ENCODE data around the gene PGS1.

The PGS1 gene

DNA sequence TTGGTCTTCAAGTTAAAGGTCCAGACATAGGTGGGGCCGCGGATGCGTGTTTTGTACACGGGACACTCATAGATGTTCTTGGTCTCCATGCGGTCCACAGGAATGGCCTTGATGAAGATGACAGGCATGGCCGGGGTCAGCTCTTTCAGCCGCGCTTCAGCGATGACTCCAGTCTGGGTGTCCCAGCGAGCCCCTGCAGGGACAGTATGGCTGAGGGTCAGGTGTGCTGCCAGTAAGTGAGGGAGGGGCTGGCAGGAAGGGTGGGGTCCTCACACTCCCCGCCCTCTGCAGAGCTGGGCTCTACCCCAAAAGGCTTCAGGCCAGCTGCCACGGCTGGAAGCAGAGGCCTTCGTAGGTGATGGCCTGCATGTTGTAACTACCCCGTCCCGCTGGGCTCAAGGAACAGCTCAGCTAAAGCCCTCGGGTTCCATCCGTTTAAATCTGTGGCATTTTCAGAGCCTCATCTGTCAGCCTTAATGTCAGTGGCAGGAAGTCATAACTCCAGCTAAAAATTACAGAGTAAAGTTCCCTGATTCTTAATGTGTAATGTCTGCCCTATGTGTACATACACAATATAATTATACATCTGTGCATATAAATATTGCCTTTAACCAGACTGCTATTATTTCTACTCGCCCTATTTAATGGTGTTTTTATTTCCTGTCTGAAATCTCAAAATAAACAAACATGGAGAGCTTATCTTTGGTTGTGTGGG, 45.7 kb downstream of the PGS1 start:
- no peak overlapping the region for H3K4me3 ChIP-seq (ENCODE audit: low read depth, low read length)
- TF ChIP-seq, protein P1, sequence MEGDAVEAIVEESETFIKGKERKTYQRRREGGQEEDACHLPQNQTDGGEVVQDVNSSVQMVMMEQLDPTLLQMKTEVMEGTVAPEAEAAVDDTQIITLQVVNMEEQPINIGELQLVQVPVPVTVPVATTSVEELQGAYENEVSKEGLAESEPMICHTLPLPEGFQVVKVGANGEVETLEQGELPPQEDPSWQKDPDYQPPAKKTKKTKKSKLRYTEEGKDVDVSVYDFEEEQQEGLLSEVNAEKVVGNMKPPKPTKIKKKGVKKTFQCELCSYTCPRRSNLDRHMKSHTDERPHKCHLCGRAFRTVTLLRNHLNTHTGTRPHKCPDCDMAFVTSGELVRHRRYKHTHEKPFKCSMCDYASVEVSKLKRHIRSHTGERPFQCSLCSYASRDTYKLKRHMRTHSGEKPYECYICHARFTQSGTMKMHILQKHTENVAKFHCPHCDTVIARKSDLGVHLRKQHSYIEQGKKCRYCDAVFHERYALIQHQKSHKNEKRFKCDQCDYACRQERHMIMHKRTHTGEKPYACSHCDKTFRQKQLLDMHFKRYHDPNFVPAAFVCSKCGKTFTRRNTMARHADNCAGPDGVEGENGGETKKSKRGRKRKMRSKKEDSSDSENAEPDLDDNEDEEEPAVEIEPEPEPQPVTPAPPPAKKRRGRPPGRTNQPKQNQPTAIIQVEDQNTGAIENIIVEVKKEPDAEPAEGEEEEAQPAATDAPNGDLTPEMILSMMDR (IDR thresholded peaks at IDR 0.05; ENCODE audit: borderline replicate concordance, insufficient read depth, low read depth, low read length): no peak

- TF ChIP-seq, protein P1 (IDR thresholded peaks at IDR 0.05; ENCODE audit: borderline replicate concordance, insufficient read depth, low read depth, low read length): no peak
- no peak overlapping the region for H3K4me3 ChIP-seq (ENCODE audit: low read depth, low read length)
Observed at GRCh38 chr17:78425429-78425828, 47.0 kb downstream of the PGS1 start.

DNA sequence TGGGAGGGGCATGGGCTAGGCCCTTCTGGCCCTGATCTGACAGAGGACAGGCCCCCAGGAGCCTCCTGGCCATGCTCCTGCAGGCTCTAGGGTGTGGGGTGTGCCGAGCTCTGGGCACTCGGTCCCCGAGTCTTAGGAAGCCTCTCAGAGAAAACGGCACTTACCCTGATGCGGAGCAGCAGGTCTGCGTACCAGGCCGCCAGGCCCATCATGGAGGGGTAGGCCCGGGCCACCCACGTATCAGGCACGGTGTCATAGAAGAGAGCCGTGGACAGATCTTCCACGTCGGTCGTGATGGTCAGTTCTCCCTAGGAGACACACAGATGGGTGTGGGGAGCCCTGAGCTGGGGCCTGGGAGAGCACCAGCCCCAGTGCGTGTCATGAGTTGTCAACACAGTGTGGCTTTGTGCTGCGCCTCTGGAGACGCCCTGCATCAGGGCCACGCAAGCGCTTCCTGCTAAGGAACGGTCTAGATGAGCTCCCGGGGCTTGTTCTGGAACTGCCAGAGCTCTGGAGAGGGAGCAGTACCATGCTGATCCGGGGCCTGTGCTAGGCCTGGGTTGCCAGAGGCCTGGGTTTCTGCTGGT, 47.9 kb downstream of the PGS1 start:
- TF ChIP-seq, protein P1 (IDR thresholded peaks at IDR 0.05; ENCODE audit: borderline replicate concordance, insufficient read depth, low read depth, low read length): no peak
- no peak overlapping the region for H3K4me3 ChIP-seq (ENCODE audit: low read depth, low read length)

DNA sequence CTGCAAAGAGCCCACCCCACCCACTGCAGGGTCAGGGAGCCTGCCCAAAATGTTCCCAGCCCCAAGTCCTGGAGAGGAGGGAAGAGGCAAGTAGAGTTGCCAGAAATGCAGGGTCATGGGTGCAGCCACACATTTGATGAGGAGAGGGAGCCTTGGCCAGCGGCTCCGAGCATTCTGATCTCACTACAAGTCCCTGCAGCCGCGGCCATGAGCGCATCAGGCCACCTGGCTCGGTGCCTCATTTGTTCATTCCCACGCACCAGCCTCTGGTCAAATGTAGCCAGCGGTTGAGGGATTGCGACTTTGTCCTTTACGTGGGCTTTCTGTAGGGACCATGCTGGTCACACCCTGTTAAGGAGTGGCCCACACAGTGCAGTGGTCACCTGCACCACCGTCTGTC, 48.7 kb downstream of the PGS1 start:
- no peak overlapping the region for H3K4me3 ChIP-seq (ENCODE audit: low read depth, low read length)
- TF ChIP-seq, protein P1 (IDR thresholded peaks at IDR 0.05; ENCODE audit: borderline replicate concordance, insufficient read depth, low read depth, low read length): no peak

GRCh38 chr17:78428025-78428575, 49.7 kb downstream of the PGS1 start:
- H3K4me3 ChIP-seq (ENCODE audit: low read depth, low read length): no peak overlapping the region
- TF ChIP-seq, protein P1 (IDR thresholded peaks at IDR 0.05; ENCODE audit: borderline replicate concordance, insufficient read depth, low read depth, low read length): no peak

GRCh38 chr17:78428836-78429617, 50.6 kb downstream of the PGS1 start:
- TF ChIP-seq, protein P1 (IDR thresholded peaks at IDR 0.05; ENCODE audit: borderline replicate concordance, insufficient read depth, low read depth, low read length): no peak
- no peak overlapping the region for H3K4me3 ChIP-seq (ENCODE audit: low read depth, low read length)

All from GM12875 (cell line).